NCI-H748 treated with DMSO at 0.1 percent for 48 hours (cell line): ENCODE data around the gene IDI1.

Experiments used
- DNase-seq: peaks from one replicate; lab custom pipeline; 2025; lab: John Stamatoyannopoulos, UW

The IDI1 gene

GRCh38 chr10:992871-993270, 56.0 kb downstream of the IDI1 start:
- DNase-seq: no peak

GRCh38 chr10:992467-992866, 56.5 kb downstream of the IDI1 start:
- no peak for DNase-seq

DNA sequence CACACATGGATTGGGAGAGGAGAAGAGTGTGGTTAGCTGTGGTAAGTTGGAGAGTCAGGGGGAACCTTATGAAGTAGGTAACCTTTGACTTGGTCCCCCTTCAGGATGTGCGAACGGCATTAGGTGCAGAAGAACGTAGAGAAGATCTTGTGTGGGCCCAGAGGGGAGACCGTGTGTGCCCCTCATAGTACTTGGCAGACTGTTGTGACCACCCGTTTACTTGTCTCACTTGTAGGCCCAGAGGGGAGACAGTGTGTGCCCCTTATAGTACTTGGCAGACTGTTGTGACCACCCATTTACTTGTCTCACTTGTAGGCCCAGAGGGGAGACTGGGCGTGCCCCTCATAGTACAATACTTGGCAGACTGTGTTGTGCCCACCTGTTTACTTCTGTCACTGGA, 58.1 kb downstream of the IDI1 start:
- no peak for DNase-seq
